HEK293 (cell line): ENCODE measurements around the gene PLEKHG3.
A peak's percentile ranks its signal among the peaks of the same experiment; 100 is the strongest.

ENCODE experiments used
- ATF2 ChIP-seq: fragments of 450-650 bp; formaldehyde crosslinking; IDR thresholded peaks from 2 replicates; pipeline ENCODE4 v1.5.1; 2016; ENCODE audit warnings: missing biosample characterization, missing genetic modification characterization, low read depth
- BCL11A ChIP-seq: fragments of 450-650 bp; formaldehyde crosslinking; IDR thresholded peaks from 2 replicates; pipeline ENCODE4 v1.5.1; 2016; ENCODE audit warnings: low read depth, missing biosample characterization, missing genetic modification characterization
- CTCF ChIP-seq: fragments of 450-650 bp; formaldehyde crosslinking; IDR thresholded peaks from 2 replicates; pipeline ENCODE4 v1.5.1; 2016; ENCODE audit warnings: missing biosample characterization, missing genetic modification characterization
- GLIS2 ChIP-seq: fragments of 450-650 bp; formaldehyde crosslinking; IDR thresholded peaks from 2 replicates; pipeline ENCODE4 v1.5.1; 2016; ENCODE audit warnings: missing biosample characterization, missing genetic modification characterization
- HIC1 ChIP-seq: fragments of 450-650 bp; formaldehyde crosslinking; IDR thresholded peaks from 2 replicates; pipeline ENCODE4 v1.5.1; 2016; ENCODE audit warnings: missing biosample characterization, missing genetic modification characterization
- HOXA7 ChIP-seq: sonication (generic); formaldehyde crosslinking; IDR thresholded peaks from 2 replicates; pipeline ENCODE4 v1.8.1; 2022; ENCODE audit warnings: missing genetic modification reagents, borderline replicate concordance
- PRDM1 ChIP-seq: fragments of 450-650 bp; formaldehyde crosslinking; IDR thresholded peaks from 2 replicates; pipeline ENCODE4; 2016; ENCODE audit warnings: missing biosample characterization, missing genetic modification characterization
- PRDM4 ChIP-seq: fragments of 450-650 bp; formaldehyde crosslinking; IDR thresholded peaks from 2 replicates; pipeline ENCODE4 v1.5.1; 2017; ENCODE audit warnings: missing biosample characterization, missing genetic modification characterization
- WT1 ChIP-seq: fragments of 450-650 bp; formaldehyde crosslinking; IDR thresholded peaks from 2 replicates; pipeline ENCODE4 v1.5.1; 2016; ENCODE audit warnings: missing biosample characterization, missing genetic modification characterization
- ZBTB21 ChIP-seq: fragments of 450-650 bp; formaldehyde crosslinking; IDR thresholded peaks from 2 replicates; pipeline ENCODE4 v1.5.1; 2017; ENCODE audit warnings: missing biosample characterization, missing genetic modification characterization
- ZFP37 ChIP-seq: fragments of 450-650 bp; formaldehyde crosslinking; IDR thresholded peaks from 2 replicates; pipeline ENCODE4 v1.5.1; 2016; ENCODE audit warnings: missing biosample characterization, missing genetic modification characterization
- ZNF121 ChIP-seq: fragments of 450-650 bp; formaldehyde crosslinking; IDR thresholded peaks from 2 replicates; pipeline ENCODE4 v1.5.1; 2016; ENCODE audit warnings: missing biosample characterization, missing genetic modification characterization
- ZNF18 ChIP-seq: fragments of 450-650 bp; formaldehyde crosslinking; IDR thresholded peaks from 2 replicates; pipeline ENCODE4 v1.5.1; 2016; ENCODE audit warnings: missing biosample characterization, missing genetic modification characterization
- ZNF184 ChIP-seq: fragments of 450-650 bp; IDR thresholded peaks from 2 replicates; pipeline ENCODE4 v1.5.1; 2018; ENCODE audit warnings: missing biosample characterization, mild to moderate bottlenecking, missing genetic modification characterization
- ZNF23 ChIP-seq: fragments of 450-650 bp; formaldehyde crosslinking; IDR thresholded peaks from 2 replicates; pipeline ENCODE4 v1.5.1; 2016; ENCODE audit warnings: missing biosample characterization, missing genetic modification characterization, borderline replicate concordance
- ZNF248 ChIP-seq: fragments of 450-650 bp; formaldehyde crosslinking; IDR thresholded peaks from 2 replicates; pipeline ENCODE4 v1.5.1; 2017; ENCODE audit warnings: missing biosample characterization, missing genetic modification characterization
- ZNF341 ChIP-seq: fragments of 450-650 bp; formaldehyde crosslinking; IDR thresholded peaks from 2 replicates; pipeline ENCODE4; 2016; ENCODE audit warnings: low read depth, missing biosample characterization, missing genetic modification characterization
- ZNF354C ChIP-seq: fragments of 450-650 bp; formaldehyde crosslinking; IDR thresholded peaks from 2 replicates; pipeline ENCODE4 v1.5.1; 2016; ENCODE audit warnings: missing biosample characterization, missing genetic modification characterization, low read depth, borderline replicate concordance
- ZNF513 ChIP-seq: fragments of 450-650 bp; IDR thresholded peaks from 2 replicates; pipeline ENCODE4 v1.5.1; 2018; ENCODE audit warnings: missing biosample characterization, missing genetic modification characterization
- ZNF585B ChIP-seq: fragments of 450-650 bp; formaldehyde crosslinking; IDR thresholded peaks from 2 replicates; pipeline ENCODE4 v1.5.1; 2016; ENCODE audit warnings: missing biosample characterization, missing genetic modification characterization
- ZNF768 ChIP-seq: fragments of 450-650 bp; formaldehyde crosslinking; IDR thresholded peaks from 2 replicates; pipeline ENCODE4 v1.5.1; 2018; ENCODE audit warnings: missing biosample characterization, mild to moderate bottlenecking, missing genetic modification characterization
- ZNF776 ChIP-seq: fragments of 450-650 bp; formaldehyde crosslinking; IDR thresholded peaks from 2 replicates; pipeline ENCODE4 v1.5.0; 2017; ENCODE audit warnings: missing biosample characterization, missing genetic modification characterization, borderline replicate concordance
- ZNF843 ChIP-seq: fragments of 450-650 bp; formaldehyde crosslinking; IDR thresholded peaks from 2 replicates; pipeline ENCODE4 v1.5.1; 2016; ENCODE audit warnings: missing biosample characterization, missing genetic modification characterization
- TF ChIP-seq, protein P1 (sequence below): fragments of 450-650 bp; formaldehyde crosslinking; IDR thresholded peaks from 2 replicates; pipeline ENCODE4 v1.5.1; 2016; ENCODE audit warnings: missing biosample characterization, missing genetic modification characterization, low read depth

PLEKHG3 gene

GRCh38 chr14:64762044-64763034, 58.1 kb downstream of the PLEKHG3 start (continued):
- TF ChIP-seq HIC1 (tag by site-specific recombination) (no peak), ZNF768 (tag by site-specific recombination) (no peak), ZBTB21 (tag by site-specific recombination) (peak; percentile 50), ZNF585B (tag by site-specific recombination) (no peak), ZNF18 (tag by site-specific recombination) (peak; percentile 72; the same call in 1 of the 2 replicates), PRDM1 (tag by site-specific recombination) (peak; percentile 22; the same call in 1 of the 2 replicates), BCL11A (tag by site-specific recombination) (no peak), ZNF843 (tag by site-specific recombination) (no peak), ZNF341 (tag by site-specific recombination) (peak; percentile 67), HOXA7 (CRISPR knock-in tag) (no peak), ZFP37 (tag by site-specific recombination) (no peak), ATF2 (tag by site-specific recombination) (no peak), ZNF121 (no peak), ZNF513 (tag by site-specific recombination) (no peak), ZNF184 (no peak), ZNF23 (tag by site-specific recombination) (no peak), PRDM4 (tag by site-specific recombination) (no peak), ZNF776 (tag by site-specific recombination) (no peak), ZNF248 (tag by site-specific recombination) (no peak), WT1 (no peak), GLIS2 (tag by site-specific recombination) (no peak; the same call in 1 of the 2 replicates), ZNF354C (no peak), CTCF (tag by site-specific recombination) (no peak)
- TF ChIP-seq, protein P1, sequence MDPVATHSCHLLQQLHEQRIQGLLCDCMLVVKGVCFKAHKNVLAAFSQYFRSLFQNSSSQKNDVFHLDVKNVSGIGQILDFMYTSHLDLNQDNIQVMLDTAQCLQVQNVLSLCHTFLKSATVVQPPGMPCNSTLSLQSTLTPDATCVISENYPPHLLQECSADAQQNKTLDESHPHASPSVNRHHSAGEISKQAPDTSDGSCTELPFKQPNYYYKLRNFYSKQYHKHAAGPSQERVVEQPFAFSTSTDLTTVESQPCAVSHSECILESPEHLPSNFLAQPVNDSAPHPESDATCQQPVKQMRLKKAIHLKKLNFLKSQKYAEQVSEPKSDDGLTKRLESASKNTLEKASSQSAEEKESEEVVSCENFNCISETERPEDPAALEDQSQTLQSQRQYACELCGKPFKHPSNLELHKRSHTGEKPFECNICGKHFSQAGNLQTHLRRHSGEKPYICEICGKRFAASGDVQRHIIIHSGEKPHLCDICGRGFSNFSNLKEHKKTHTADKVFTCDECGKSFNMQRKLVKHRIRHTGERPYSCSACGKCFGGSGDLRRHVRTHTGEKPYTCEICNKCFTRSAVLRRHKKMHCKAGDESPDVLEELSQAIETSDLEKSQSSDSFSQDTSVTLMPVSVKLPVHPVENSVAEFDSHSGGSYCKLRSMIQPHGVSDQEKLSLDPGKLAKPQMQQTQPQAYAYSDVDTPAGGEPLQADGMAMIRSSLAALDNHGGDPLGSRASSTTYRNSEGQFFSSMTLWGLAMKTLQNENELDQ (tag by site-specific recombination), result no peak
